Measurements from ENCODE around the gene UBE2F. TPM values are rescaled to one million over a fixed set of nuclear protein-coding genes. Genes with fewer than 3 reads are reported as not detected.

UBE2F gene
- total RNA-seq, 1 donor from 2014 or later, result 62.3 TPM

DNA sequence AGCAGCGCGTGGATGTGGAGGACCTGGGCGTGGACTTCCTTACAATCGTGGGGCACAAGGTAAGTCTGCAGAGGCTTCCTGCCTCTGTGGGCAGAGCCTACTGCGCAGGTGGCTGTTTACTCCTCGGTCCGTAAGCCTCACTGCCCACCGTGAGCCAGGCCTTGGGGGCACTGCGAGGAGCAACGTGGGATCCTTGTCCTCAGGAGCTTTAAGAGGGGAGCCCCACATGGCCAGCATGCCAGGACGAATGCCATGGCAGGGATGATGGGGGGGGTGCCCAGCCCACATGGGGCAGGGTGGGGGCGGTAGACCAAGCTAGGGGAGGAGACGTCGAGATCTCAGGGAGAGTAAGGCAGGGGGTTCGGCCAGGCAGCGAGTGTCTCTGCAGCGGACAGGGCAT is 115.3 kb downstream of the UBE2F start:
- TF ChIP-seq, protein P1, sequence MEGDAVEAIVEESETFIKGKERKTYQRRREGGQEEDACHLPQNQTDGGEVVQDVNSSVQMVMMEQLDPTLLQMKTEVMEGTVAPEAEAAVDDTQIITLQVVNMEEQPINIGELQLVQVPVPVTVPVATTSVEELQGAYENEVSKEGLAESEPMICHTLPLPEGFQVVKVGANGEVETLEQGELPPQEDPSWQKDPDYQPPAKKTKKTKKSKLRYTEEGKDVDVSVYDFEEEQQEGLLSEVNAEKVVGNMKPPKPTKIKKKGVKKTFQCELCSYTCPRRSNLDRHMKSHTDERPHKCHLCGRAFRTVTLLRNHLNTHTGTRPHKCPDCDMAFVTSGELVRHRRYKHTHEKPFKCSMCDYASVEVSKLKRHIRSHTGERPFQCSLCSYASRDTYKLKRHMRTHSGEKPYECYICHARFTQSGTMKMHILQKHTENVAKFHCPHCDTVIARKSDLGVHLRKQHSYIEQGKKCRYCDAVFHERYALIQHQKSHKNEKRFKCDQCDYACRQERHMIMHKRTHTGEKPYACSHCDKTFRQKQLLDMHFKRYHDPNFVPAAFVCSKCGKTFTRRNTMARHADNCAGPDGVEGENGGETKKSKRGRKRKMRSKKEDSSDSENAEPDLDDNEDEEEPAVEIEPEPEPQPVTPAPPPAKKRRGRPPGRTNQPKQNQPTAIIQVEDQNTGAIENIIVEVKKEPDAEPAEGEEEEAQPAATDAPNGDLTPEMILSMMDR (IDR thresholded peaks at IDR 0.05; ENCODE audit: insufficient read depth, low read length, poor library complexity, severe bottlenecking), result no peak
- H3K27me3 ChIP-seq (ENCODE audit: control insufficient read depth, insufficient read depth, low read length), result no peaks in the 10 kb centered on the region
- DNase-seq (ENCODE audit: low read depth), result no peak
- H3K4me3 ChIP-seq (ENCODE audit: low read depth, low read length), result no peak overlapping the region
- peaks cover 4% of the 10 kb centered on the region for H3K36me3 ChIP-seq (ENCODE audit: control insufficient read depth, insufficient read depth, low read length)

DNA sequence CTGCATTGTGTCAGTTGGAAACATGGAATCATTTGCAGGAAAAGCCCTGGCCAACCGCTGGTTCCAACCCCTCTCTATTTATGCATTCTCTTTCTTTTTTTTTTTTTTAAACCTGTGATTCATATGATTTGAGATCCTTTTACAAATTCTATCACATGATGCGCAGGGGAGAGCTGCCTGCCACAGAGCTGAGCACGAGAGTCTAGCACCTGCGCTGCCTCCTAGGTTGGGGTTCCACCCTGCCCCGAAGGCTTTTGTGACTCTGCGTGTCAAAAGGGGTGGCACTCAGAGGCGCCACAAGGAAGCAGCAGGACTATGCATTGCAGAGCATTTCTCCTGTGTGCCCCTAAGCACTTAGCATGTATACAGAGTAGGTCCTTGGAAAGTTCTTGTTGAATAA is 116.0 kb downstream of the UBE2F start:
- DNase-seq (ENCODE audit: low read depth), result no peak
- TF ChIP-seq, protein P1 (IDR thresholded peaks at IDR 0.05; ENCODE audit: insufficient read depth, low read length, poor library complexity, severe bottlenecking), result no peak
- Histone ChIP-seq H3K4me3 (ENCODE audit: low read depth, low read length) (no peak overlapping the region), H3K36me3 (ENCODE audit: control insufficient read depth, insufficient read depth, low read length) (peaks cover 4% of the 10 kb centered on the region), H3K27me3 (ENCODE audit: control insufficient read depth, insufficient read depth, low read length) (no peaks in the 10 kb centered on the region)

DNA sequence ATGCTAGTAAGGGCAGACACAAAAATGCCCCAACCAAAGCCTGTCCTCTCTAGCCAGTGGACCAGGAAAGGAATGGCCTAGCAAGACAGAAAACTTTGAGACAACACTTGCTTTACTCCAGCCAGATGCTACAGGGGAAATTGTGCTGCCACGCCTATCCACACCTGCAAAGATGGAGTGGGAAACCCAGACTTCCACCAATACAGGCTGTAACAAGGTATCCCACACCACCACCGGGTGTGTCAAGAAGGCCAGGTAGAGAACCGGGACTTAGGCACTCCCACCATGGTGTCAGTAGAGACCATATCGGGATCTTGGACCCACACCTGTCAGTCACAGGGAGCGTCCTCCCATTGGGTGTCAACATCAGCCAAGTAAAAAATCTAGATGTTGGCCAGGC is 117.1 kb downstream of the UBE2F start:
- TF ChIP-seq, protein P1 (IDR thresholded peaks at IDR 0.05; ENCODE audit: insufficient read depth, low read length, poor library complexity, severe bottlenecking), result no peak
- H3K36me3 ChIP-seq (ENCODE audit: control insufficient read depth, insufficient read depth, low read length), result peaks cover 4% of the 10 kb centered on the region
- no peak for DNase-seq (ENCODE audit: low read depth)

DNA sequence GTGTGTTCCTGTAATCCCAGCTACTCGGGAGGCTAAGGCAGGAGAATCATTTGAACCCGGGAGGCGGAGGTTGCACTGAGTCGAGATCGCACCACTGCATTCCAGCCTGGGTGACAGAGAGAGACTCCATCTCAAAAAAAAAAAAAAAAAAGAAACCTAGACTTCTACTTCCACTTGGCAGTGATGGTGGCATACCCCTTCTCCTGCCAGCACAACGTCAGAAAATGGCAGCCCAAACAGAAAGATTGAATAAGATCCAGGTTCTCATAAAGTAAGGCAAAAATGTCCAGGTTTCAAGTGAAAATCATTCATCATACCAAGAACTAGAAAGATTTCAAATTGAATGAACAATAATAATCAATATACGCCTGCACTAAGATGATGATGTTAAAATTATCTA is 117.9 kb downstream of the UBE2F start:
- TF ChIP-seq, protein P1 (IDR thresholded peaks at IDR 0.05; ENCODE audit: insufficient read depth, low read length, poor library complexity, severe bottlenecking), result no peak
- H3K27me3 ChIP-seq (ENCODE audit: control insufficient read depth, insufficient read depth, low read length), result no peaks in the 10 kb centered on the region
- DNase-seq (ENCODE audit: low read depth), result no peak
- no peak overlapping the region for H3K4me3 ChIP-seq (ENCODE audit: low read depth, low read length)
- peaks cover 4% of the 10 kb centered on the region for H3K36me3 ChIP-seq (ENCODE audit: control insufficient read depth, insufficient read depth, low read length)

More for the DNA sequence above, 117.1 kb downstream of the UBE2F start:
- no peaks in the 10 kb centered on the region for H3K27me3 ChIP-seq (ENCODE audit: control insufficient read depth, insufficient read depth, low read length)
- H3K4me3 ChIP-seq (ENCODE audit: low read depth, low read length), result no peak overlapping the region

DNA sequence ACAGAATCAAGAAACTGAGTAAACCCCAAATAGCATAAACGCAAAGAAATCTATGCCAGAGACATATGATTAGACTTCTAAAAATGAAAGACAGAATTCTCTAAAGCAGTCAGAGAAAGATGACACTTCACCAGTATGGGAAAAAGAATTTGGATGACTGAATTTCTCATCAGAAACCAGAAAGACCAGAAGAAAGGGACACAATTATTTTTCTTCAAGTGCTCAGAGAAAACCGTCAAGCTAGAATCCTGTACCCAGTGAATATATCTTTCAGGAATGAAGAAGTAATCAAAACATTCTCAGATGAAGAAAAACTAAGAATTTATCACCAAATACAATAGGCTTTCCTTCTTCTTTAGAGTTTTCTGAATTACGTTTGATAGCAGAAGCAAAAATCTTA is 119.1 kb downstream of the UBE2F start:
- DNase-seq (ENCODE audit: low read depth), result no peak
- TF ChIP-seq, protein P1 (IDR thresholded peaks at IDR 0.05; ENCODE audit: insufficient read depth, low read length, poor library complexity, severe bottlenecking), result no peak

DNA sequence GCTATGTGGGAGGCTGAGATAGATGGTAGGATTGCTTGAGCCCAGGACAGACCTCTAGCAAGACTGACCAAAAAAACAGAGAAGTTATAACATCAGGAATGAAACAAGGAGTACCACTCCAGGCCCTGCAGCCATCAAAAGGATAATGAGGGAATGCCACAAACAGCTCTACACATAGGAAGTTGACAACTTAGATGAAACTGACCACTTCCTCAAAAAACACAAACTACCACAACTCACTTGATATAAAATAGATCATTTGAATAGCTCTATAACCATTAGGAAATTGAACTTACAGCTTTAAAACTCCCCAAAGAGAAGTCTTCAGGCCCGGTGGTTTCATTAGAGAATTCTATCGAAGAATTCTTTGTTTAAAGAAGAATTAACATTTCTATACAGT is 120.4 kb downstream of the UBE2F start:
- no peak for DNase-seq (ENCODE audit: low read depth)
- no peaks in the 10 kb centered on the region for H3K27me3 ChIP-seq (ENCODE audit: control insufficient read depth, insufficient read depth, low read length)
- TF ChIP-seq, protein P1 (IDR thresholded peaks at IDR 0.05; ENCODE audit: insufficient read depth, low read length, poor library complexity, severe bottlenecking), result no peak
- peaks cover 2% of the 10 kb centered on the region for H3K36me3 ChIP-seq (ENCODE audit: control insufficient read depth, insufficient read depth, low read length)
- H3K4me3 ChIP-seq (ENCODE audit: low read depth, low read length), result no peak overlapping the region

More for the DNA sequence above, 119.1 kb downstream of the UBE2F start:
- Histone ChIP-seq H3K27me3 (ENCODE audit: control insufficient read depth, insufficient read depth, low read length) (no peaks in the 10 kb centered on the region), H3K36me3 (ENCODE audit: control insufficient read depth, insufficient read depth, low read length) (peaks cover 4% of the 10 kb centered on the region), H3K4me3 (ENCODE audit: low read depth, low read length) (no peak overlapping the region)
